GM20431 (cell line): ENCODE results near the gene HTR4.

Source experiments
- in situ Hi-C: fragments of 300-500 bp; cut with MseI, MboI; formaldehyde crosslinking; loops from one replicate; pipeline ENCODE4 v1.15.0; 2020; ENCODE audit warnings: low sequenced_read_pairs; ENCODE audit not compliant: unreplicated experiment

The HTR4 gene

DNA sequence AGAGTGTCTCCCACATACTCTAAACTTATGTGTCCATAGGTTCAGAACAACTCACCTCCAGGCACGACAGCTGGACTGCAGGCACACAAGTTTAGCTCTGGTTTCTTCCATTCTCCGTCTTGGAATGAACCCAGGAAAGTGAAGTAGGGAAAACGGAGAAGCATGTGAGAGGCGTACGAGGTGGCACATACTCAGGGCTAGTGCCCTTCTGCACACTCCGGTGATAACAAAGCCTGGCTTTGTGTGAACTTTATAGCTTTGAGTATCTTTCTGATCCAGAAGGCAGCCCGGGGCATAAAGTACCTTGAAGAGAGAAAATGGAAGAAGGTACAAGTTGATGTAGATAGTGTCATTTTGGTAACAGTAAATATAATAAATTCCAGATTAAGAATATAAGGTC lies 11.1 kb upstream of the HTR4 start:
- in situ Hi-C loops, result no loop called here

DNA sequence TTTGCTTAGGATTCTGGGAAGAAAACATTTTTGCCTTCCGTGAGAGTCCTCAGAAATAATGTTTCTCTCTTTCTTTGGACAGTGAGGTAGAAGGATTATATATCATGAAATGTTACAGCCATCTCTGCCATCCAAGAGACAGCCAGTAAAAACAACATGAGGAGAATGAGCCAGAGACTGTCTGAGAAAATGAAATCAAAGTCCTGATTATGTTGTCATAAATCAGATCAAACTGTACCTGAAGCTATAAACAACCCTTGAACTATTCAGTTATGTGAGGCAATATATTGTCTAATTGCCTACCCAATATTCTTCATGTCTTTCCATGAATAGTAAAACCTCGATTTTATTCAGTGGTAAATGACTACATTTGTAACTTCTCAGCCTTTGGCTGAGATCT lies 9.2 kb upstream of the HTR4 start:
- in situ Hi-C loops, result no loop called here

GRCh38 chr5:148660346-148660660 lies 6.0 kb upstream of the HTR4 start:
- in situ Hi-C loops, result no loop called here

DNA sequence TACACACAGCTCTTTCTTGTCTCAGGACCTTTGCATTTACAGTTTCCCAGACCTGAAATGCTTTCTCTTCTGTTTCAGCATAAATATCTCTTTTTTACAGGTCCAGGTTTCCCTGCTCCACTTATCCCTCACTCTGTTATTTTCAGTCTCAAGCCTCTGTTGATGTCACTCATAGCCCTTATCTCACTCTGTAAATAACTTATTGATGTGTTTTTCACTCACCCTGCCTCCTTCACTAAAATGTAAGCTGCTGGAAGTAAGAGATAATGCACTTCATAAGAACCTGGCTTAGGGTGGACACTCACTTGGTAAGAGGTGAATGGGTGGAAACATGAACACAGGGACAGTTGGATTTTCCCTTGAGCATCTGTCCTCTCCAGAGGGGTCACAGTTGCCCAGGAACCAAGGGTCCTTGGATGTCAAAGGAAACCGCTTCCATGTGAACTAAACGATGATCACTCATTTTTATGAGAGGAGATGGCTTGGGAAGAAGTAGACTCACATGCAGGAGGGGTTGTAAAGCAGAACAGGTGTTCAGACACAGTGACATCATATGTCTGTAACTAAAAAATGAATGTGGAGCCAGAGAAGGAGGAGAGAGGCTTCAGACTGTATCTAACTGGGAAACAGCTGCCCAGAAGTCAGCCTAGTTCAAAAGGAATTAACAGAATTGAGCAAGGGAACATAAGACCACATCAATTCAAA lies 5.5 kb upstream of the HTR4 start:
- in situ Hi-C loops, result no loop called here

DNA sequence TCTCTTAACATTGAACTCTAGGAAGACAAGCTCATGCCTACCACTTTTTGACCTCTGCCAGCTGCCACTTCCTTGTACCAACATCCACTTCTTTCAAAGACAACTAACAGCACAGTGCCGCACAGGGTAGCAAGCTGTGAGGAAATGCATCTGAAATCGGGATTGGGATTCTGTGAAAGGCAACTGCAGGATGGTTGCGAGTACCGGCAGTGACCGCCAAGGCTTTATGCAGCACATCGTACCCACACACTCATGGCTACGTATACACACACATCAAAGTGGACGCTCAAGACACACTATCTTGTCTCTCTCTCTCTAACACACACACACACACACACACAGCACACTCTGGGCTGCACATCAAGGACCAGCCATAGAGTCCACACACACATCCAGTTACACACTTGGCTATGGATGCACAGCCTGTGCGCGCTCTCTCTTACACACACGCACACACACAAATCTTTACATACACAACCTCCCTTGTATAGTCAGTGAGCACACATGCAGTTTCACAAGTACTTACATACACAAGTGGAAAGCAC lies 964 bp downstream of the HTR4 start:
- in situ Hi-C loops, result no loop called here

DNA sequence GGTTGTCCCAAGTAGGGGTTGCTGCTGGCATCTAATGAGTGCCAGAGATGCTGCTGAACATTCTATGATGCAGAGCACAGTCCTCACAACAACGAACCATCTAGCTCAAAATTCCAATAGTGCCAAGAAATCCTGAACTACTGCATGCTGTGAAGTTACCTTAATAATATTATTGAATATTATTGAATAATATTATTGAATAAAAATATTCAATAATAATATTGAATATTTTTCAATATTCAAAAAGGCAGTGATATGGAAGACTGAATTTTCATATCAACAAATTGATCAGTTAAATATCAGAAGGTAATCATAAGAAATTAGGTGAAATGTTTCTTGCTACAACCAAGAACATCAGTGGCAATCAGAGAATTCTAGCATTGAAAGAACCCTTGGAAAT lies 2.8 kb downstream of the HTR4 start:
- in situ Hi-C loops, result no loop called here

- in situ Hi-C loops, result no loop called here
Measured at GRCh38 chr5:148645527-148645926, 8.8 kb downstream of the HTR4 start.

- in situ Hi-C loops, result no loop called here
Measured at GRCh38 chr5:148641735-148642134, 12.6 kb downstream of the HTR4 start.

DNA sequence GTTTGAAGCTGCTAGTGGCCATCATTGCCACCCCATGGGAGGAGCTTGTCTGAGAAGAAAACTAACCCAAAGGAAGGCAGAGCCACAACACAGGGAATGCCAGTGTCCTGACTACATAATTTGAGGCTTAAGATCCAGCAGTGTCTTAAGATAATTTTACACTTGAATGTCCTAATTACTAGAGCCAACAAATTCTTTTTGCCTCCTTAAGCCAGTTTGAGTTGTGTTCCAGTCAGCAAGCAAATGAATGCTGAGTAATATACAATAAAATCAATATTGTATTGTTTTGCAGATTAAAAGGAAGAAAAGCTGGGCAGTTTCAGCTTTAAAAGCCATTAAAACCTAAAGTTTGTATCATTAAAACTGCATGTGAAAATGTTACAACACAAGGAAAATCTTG lies 13.9 kb downstream of the HTR4 start:
- in situ Hi-C loops, result no loop called here

DNA sequence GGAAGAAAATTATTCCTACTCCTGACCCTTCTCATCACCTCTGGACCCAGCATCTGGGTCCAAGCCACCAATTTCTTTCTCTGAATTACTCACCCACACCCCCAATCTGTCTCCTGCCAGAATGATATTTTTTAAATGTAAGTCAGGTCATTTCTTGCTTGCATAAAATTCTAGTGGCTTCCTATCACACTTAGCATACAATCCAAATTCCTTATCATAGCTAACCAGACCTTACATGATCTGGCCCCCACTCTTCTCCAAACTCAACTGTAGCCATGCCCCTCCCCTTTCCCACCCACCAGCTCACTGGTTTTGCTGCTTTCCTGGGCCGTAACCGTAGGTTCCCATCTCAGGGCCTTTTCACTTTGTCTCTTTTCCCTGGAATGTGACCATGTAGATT lies 15.2 kb downstream of the HTR4 start:
- in situ Hi-C loops, result no loop called here

DNA sequence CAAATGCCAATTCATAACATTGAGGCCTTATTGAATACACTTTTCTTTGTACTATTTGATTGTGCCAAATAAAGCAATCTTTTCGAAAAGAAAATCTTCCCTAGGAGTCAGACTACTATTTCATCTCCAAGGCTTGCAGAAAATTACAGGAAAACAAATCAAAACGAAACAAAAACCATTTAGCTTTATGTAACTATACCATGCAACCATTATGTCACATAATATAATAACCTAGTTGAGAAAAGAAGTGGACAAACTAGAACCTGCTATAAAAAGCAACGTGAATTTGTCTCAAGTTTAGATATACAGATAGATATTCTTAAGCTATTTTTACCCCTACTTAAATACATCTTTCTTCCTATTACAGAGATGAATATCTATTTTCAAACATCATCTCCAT lies 18.0 kb downstream of the HTR4 start:
- in situ Hi-C loops, result no loop called here

DNA sequence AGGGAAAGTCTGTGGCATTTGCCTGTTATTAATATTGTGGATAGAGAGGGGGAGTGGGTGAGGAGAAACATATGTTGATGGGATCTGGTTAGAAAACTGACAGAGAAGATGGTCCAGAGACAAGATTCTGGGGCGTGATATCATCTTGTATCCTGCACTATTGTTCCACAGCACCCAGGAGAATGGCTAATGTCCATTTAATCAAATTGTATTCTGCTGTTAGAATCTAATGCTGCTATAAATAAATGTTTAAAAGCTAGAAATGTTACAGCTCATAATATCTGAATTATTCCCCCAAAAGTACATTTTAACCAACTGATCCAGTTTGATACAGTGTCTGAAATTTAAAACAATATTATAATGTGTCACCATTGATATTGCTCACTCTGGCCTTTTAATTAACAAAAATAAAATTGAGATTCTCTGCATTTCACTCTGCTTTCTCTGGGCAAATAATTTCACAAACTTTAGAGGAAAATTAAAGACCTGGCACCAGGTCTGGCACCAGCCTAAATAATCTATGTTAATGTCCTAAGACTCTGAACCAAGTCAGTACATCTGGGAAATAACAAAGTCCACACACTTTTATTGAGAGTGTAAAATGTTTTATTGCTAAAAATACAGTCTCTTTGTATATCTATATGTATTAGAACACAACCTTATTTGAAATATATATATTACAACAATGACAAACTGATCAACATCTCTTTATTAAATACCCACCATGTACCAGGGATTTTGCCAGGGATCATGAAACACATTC lies 18.8 kb downstream of the HTR4 start:
- in situ Hi-C loops, result no loop called here

DNA sequence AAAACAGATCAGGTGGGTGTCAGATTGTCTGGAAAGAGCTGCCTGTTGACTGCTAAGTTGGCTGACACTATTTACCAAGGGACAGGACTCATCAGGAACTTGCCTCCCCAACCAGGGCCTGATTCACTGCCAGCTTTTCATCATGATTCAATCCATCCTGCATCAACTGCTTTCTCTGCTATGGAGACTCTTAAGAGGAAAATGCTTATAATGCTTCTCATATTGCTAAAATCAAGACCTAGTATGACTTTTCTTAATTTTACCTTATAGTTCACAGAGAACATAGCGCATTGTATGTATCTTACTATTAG lies 21.3 kb downstream of the HTR4 start:
- in situ Hi-C loops, result no loop called here

DNA sequence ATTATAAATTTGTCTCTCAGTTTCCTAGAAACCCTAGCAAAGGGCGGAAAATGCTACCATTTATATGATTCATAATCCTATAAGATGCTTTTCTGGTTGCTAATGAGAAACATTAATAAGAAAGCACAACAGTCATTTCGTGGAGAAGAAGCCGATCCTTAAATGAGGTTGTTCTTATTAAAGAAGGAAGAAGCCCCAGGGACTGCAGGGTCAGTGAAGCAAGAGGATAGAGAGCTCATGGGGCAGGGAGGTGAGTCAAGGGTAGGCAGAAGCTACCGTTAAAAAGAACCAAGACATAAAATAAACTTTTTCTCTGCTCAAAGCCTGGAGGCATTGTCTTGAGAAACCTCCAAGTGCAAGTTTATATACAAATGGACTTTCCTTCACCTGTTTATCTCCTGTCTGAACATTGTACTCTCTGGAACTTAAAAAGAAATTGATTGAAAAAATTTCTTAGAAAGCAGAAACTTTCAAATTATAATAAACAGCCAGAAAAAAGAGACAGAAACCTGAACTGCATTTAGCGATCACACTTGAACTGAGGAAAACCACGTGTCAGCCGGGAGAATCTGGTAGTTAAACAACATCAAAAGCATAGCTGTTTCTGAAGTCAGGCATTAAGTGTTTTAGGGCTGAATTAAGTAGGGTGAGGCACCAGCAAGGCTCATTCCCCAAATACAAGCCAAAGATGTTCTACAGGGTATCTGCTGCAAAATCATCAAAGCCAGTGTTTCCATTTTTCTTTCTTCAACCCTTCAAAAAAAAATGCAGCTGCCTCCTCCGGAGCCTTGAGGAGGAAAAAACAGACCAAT lies 21.9 kb downstream of the HTR4 start:
- in situ Hi-C loops, result no loop called here

GRCh38 chr5:148626986-148627385 lies 27.3 kb downstream of the HTR4 start:
- in situ Hi-C loops, result no loop called here

GRCh38 chr5:148626081-148626613 lies 28.2 kb downstream of the HTR4 start:
- in situ Hi-C loops, result no loop called here

- in situ Hi-C loops, result no loop called here
Measured at GRCh38 chr5:148625250-148625649, 29.1 kb downstream of the HTR4 start.

DNA sequence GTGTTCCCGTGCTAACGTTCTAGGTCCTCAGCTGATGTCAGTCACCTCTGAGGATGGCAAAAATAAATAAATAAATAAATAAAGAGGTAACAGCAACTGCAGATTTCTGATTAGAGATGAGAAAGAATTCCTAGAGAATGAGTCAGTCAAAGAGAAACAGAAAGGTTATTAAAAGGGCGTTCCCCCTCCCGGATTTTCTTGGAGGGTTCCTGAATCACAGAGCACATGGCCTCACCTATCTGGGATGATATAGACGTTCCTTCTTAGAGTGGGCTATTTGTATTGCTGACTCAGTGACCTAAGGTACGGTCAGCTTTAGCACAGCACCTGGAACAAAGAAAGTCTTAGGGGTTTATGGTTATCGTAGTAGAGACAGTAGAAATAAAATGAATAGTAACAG lies 30.6 kb downstream of the HTR4 start:
- in situ Hi-C loops, result no loop called here

DNA sequence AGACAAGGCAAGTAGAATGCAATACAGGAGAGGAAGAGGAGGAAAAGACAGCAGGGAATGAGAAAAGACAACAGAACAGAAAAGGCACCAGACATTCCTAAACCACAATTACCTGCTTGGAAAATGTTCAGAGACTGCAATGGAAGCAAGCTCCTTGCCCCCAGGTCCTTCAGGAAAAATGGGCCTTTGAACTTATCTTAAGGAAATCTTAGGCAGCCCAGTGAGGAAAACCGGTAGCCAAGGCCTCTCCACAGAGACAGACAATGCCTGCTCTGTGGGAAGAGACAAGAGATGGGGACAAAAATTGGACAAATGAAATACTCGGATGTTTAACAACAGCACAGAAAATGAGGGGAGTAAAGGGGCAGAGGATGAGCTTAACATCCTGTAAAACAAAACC lies 31.2 kb downstream of the HTR4 start:
- in situ Hi-C loops, result no loop called here

- in situ Hi-C loops, result no loop called here
Measured at GRCh38 chr5:148620696-148621095, 33.6 kb downstream of the HTR4 start.

GRCh38 chr5:148620091-148620490 lies 34.2 kb downstream of the HTR4 start:
- in situ Hi-C loops, result no loop called here
